G401.6 (cell line): ENCODE measurements around the gene CCKAR.

Experiments
- FAIRE-seq: peaks from 2 replicates; lab custom pipeline; 2012; peaks lifted over from hg19 to GRCh38; lab: Jason Lieb, UNC

Gene CCKAR

GRCh38 chr4:26458157-26458561 lies 32.1 kb downstream of the CCKAR start:
- FAIRE-seq = no peak

GRCh38 chr4:26457412-26457811 lies 32.9 kb downstream of the CCKAR start:
- no peak for FAIRE-seq

GRCh38 chr4:26455571-26455970 lies 34.7 kb downstream of the CCKAR start:
- FAIRE-seq = no peak

GRCh38 chr4:26454961-26455360 lies 35.3 kb downstream of the CCKAR start:
- FAIRE-seq = no peak

- FAIRE-seq = no peak
These were observed 37.4 kb downstream of the CCKAR start for GRCh38 chr4:26452565-26453531.

- no peak for FAIRE-seq
These were observed 38.7 kb downstream of the CCKAR start for GRCh38 chr4:26451597-26451996.

GRCh38 chr4:26450418-26450817 lies 39.9 kb downstream of the CCKAR start:
- FAIRE-seq = no peak

GRCh38 chr4:26447378-26447777 lies 42.9 kb downstream of the CCKAR start:
- FAIRE-seq = no peak

GRCh38 chr4:26441771-26442170 lies 48.5 kb downstream of the CCKAR start:
- FAIRE-seq = no peak

- FAIRE-seq = no peak
These were observed 49.2 kb downstream of the CCKAR start for GRCh38 chr4:26441102-26441501.

GRCh38 chr4:26434030-26434639 lies 56.1 kb downstream of the CCKAR start:
- peak; percentile 23 for FAIRE-seq

- FAIRE-seq = peak; percentile 15
These were observed 56.7 kb downstream of the CCKAR start for GRCh38 chr4:26433556-26433955.

- no peak for FAIRE-seq
These were observed 57.9 kb downstream of the CCKAR start for GRCh38 chr4:26432419-26432818.

- FAIRE-seq = no peak
These were observed 58.7 kb downstream of the CCKAR start for GRCh38 chr4:26431461-26432180.
